Esophagus muscularis mucosa (tissue), 4 donors: Measurements from ENCODE around the gene CXCL17.

Experiments
- EP300 ChIP-seq: sonication (generic); formaldehyde crosslinking; IDR thresholded peaks from one replicate; pipeline ENCODE4 v1.6.1; 2017; ENCODE audit warnings: antibody characterized with exemption
- POLR2AphosphoS5 ChIP-seq, 2 donors: sonication (generic); formaldehyde crosslinking; IDR thresholded peaks; one replicate each; pipeline ENCODE4 v1.6.1; 2017; ENCODE audit warnings: antibody characterized with exemption in 2 of 2
- TF ChIP-seq, protein P1 (sequence below), 3 experiments: fragments of 200-600 bp in 2 of 3; fragments of 450-650 bp in 1 of 3; sonication (generic) in 2 of 3; IDR thresholded peaks; one replicate each; pipeline ENCODE4 v1.5.1; 2017 to 2019; ENCODE audit warnings: antibody characterized with exemption in 3 of 3, mild to moderate bottlenecking in 2 of 3, moderate library complexity in 1 of 3

DNA sequence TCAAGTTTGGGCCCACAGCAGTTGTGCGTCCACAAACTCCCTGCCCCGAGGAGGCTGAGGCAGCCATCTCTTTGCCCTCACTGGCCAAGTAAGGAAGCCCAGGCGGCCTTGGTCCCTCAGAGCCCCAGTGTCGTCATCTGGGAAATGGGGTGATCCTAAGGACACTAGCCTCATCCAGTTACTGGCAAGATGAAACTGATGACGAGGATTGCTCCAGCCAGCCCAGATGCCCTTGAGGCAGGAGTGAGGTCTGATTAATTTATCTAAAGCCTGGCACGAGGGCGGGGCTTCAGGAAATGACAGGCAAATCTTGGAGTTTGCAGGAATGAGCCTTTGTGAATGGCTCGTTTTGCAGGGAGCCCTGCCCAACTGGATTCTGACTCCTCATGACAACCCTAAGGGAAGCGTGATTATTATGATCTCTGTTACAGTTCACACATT is 21.1 kb downstream of the CXCL17 start:
- TF ChIP-seq, protein P1, sequence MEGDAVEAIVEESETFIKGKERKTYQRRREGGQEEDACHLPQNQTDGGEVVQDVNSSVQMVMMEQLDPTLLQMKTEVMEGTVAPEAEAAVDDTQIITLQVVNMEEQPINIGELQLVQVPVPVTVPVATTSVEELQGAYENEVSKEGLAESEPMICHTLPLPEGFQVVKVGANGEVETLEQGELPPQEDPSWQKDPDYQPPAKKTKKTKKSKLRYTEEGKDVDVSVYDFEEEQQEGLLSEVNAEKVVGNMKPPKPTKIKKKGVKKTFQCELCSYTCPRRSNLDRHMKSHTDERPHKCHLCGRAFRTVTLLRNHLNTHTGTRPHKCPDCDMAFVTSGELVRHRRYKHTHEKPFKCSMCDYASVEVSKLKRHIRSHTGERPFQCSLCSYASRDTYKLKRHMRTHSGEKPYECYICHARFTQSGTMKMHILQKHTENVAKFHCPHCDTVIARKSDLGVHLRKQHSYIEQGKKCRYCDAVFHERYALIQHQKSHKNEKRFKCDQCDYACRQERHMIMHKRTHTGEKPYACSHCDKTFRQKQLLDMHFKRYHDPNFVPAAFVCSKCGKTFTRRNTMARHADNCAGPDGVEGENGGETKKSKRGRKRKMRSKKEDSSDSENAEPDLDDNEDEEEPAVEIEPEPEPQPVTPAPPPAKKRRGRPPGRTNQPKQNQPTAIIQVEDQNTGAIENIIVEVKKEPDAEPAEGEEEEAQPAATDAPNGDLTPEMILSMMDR (IDR thresholded peaks at IDR 0.05) = no peak
- TF ChIP-seq EP300 (no peak), POLR2AphosphoS5 (IDR thresholded peaks at IDR 0.05) (peak; percentile 38 to 44)
